Measurements from ENCODE around the gene JARID2.

JARID2 gene

DNA sequence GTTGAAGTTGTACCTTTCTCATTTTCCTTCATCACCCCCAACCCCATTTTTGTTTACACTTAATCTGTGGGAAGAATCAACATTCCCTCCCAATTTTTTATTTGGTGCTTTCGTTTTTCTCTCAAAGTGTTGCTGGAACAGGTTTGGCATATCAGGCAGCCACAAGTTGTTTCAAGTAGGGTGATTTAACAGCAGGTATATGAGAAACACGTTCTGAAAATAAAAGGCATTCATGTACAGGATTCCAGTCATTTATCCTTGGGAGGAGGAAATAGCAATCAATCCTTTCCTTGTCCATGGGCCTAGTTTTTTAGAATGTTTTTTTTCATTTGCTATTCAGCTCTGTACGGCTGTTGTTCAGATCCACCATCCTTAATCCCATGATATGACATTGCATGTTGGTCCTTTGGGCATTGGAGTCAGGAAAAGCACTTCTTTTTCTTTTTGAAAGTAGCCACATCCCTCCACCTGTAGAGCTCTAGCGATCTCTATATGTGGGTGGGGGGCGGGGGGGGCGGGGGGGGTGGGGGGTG, 120.2 kb downstream of the JARID2 start:
- H3K36me3 ChIP-seq (ENCODE audit: low read length) = no peaks in the 10 kb centered on the region
- H4K20me1 ChIP-seq (ENCODE audit: low read depth, low read length) = peaks cover 7% of the 10 kb centered on the region; the same call in 1 of the 2 replicates
- H3K27me3 ChIP-seq (ENCODE audit: low read length) = no peaks in the 10 kb centered on the region
- no peak overlapping the region for H3K9ac ChIP-seq (ENCODE audit: low read length)
- no peak for TF ChIP-seq EZH2phosphoT487 (conservative IDR thresholded peaks at IDR 0.05; ENCODE audit: low read length)
- TF ChIP-seq, protein P1, sequence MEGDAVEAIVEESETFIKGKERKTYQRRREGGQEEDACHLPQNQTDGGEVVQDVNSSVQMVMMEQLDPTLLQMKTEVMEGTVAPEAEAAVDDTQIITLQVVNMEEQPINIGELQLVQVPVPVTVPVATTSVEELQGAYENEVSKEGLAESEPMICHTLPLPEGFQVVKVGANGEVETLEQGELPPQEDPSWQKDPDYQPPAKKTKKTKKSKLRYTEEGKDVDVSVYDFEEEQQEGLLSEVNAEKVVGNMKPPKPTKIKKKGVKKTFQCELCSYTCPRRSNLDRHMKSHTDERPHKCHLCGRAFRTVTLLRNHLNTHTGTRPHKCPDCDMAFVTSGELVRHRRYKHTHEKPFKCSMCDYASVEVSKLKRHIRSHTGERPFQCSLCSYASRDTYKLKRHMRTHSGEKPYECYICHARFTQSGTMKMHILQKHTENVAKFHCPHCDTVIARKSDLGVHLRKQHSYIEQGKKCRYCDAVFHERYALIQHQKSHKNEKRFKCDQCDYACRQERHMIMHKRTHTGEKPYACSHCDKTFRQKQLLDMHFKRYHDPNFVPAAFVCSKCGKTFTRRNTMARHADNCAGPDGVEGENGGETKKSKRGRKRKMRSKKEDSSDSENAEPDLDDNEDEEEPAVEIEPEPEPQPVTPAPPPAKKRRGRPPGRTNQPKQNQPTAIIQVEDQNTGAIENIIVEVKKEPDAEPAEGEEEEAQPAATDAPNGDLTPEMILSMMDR (IDR thresholded peaks at IDR 0.05; ENCODE audit: insufficient read depth, low read length, poor library complexity, severe bottlenecking) = no peak
- no peaks in the 10 kb centered on the region for H3K9me3 ChIP-seq (ENCODE audit: insufficient read depth, low read length)
- no peaks in the 10 kb centered on the region for H3K9me2 ChIP-seq (replicated peaks; ENCODE audit: insufficient read depth, low read length)
- no peak overlapping the region for H3K4me2 ChIP-seq (ENCODE audit: low read depth, low read length, poor library complexity, severe bottlenecking)
- H3K4me3 ChIP-seq (ENCODE audit: insufficient read depth, low read length, poor library complexity, severe bottlenecking) = no peak overlapping the region
- no peaks in the 10 kb centered on the region for H3K79me2 ChIP-seq (ENCODE audit: insufficient read depth, low read length)
- H3F3A ChIP-seq (ENCODE audit: insufficient read depth) = no peaks in the 10 kb centered on the region
- H2AFZ ChIP-seq (ENCODE audit: low read depth, low read length, severe bottlenecking) = no peak overlapping the region
- H3K27ac ChIP-seq (ENCODE audit: low read depth, low read length) = no peak overlapping the region

DNA sequence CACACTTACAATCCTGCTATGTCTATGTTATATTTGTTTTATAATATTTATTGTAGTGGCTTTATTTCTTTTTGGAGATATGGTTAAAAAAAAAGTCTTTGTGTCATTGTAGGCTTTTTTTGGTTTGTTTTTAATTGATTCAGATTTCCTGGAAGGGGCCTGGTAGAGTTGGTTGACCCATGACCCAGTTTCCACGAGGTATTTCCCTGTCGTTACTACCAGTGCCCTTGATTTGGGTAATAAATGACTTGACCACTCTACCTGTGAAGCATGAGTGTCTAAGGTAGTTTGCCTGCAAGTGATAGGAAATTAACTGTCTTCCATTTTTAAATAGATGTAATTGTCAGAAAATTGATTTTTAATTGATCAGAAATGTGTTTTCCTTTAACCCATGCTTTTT, 121.0 kb downstream of the JARID2 start:
- no peaks in the 10 kb centered on the region for H3K79me2 ChIP-seq (ENCODE audit: insufficient read depth, low read length)
- TF ChIP-seq EZH2phosphoT487 (conservative IDR thresholded peaks at IDR 0.05; ENCODE audit: low read length) = no peak
- TF ChIP-seq, protein P1 (IDR thresholded peaks at IDR 0.05; ENCODE audit: insufficient read depth, low read length, poor library complexity, severe bottlenecking) = no peak
- no peaks in the 10 kb centered on the region for H3F3A ChIP-seq (ENCODE audit: insufficient read depth)
- no peaks in the 10 kb centered on the region for H3K9me3 ChIP-seq (ENCODE audit: insufficient read depth, low read length)
- H2AFZ ChIP-seq (ENCODE audit: low read depth, low read length, severe bottlenecking) = no peak overlapping the region
- no peak overlapping the region for H3K4me3 ChIP-seq (ENCODE audit: insufficient read depth, low read length, poor library complexity, severe bottlenecking)
- H3K36me3 ChIP-seq (ENCODE audit: low read length) = no peaks in the 10 kb centered on the region
- H3K27ac ChIP-seq (ENCODE audit: low read depth, low read length) = no peak overlapping the region
- H3K9ac ChIP-seq (ENCODE audit: low read length) = no peak overlapping the region
- no peaks in the 10 kb centered on the region for H3K9me2 ChIP-seq (replicated peaks; ENCODE audit: insufficient read depth, low read length)
- H4K20me1 ChIP-seq (ENCODE audit: low read depth, low read length) = peaks cover 7% of the 10 kb centered on the region; the same call in 1 of the 2 replicates
- no peaks in the 10 kb centered on the region for H3K27me3 ChIP-seq (ENCODE audit: low read length)
- H3K4me2 ChIP-seq (ENCODE audit: low read depth, low read length, poor library complexity, severe bottlenecking) = no peak overlapping the region

DNA sequence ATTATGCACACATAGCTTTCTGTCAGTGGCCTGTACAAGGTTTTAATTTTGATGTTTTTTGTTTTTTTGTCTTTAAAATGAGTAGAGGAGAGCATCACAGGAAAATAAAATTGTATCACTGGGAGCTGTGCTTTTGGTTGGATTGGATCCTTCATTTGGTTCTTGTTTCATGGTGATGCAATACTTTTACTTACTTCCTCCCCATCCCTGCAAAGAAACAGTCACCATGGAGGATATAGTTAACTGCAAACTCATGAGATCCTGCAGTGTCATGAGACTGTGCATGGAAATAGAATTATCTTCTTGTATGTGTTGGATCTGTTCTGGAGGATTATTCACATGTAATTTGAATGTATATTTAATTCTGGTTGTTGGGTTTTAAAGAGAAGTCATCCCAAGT, 122.3 kb downstream of the JARID2 start:
- TF ChIP-seq, protein P1 (IDR thresholded peaks at IDR 0.05; ENCODE audit: insufficient read depth, low read length, poor library complexity, severe bottlenecking) = no peak
- TF ChIP-seq EZH2phosphoT487 (conservative IDR thresholded peaks at IDR 0.05; ENCODE audit: low read length) = no peak
- Histone ChIP-seq H3K36me3 (ENCODE audit: low read length) (no peaks in the 10 kb centered on the region), H3K9ac (ENCODE audit: low read length) (no peak overlapping the region), H4K20me1 (ENCODE audit: low read depth, low read length) (peaks cover 7% of the 10 kb centered on the region; the same call in 1 of the 2 replicates), H3F3A (ENCODE audit: insufficient read depth) (no peaks in the 10 kb centered on the region), H3K4me2 (ENCODE audit: low read depth, low read length, poor library complexity, severe bottlenecking) (no peak overlapping the region), H3K27me3 (ENCODE audit: low read length) (no peaks in the 10 kb centered on the region), H3K9me3 (ENCODE audit: insufficient read depth, low read length) (no peaks in the 10 kb centered on the region), H2AFZ (ENCODE audit: low read depth, low read length, severe bottlenecking) (no peak overlapping the region), H3K9me2 (replicated peaks; ENCODE audit: insufficient read depth, low read length) (no peaks in the 10 kb centered on the region), H3K4me3 (ENCODE audit: insufficient read depth, low read length, poor library complexity, severe bottlenecking) (no peak overlapping the region), H3K27ac (ENCODE audit: low read depth, low read length) (no peak overlapping the region), H3K79me2 (ENCODE audit: insufficient read depth, low read length) (no peaks in the 10 kb centered on the region)

All from SU-DHL-6 (cell line).